Smooth muscle cell (in vitro differentiated cells): ENCODE measurements around the gene MYBPC1. TPM values are rescaled to one million over a fixed set of nuclear protein-coding genes. Genes with fewer than 3 reads are reported as not detected.

ENCODE experiments used
- DNase-seq: peaks from one replicate; lab custom pipeline; 2025; ENCODE audit not compliant: unreplicated experiment; lab: John Stamatoyannopoulos, UW
- H2AFZ ChIP-seq: fragments of 200-600 bp; sonication (generic); 2 replicates; pipeline ENCODE4 v1.6.0; 2016; ENCODE audit warnings: antibody characterized with exemption, low read depth, mild to moderate bottlenecking
- H3F3A ChIP-seq: fragments of 200-600 bp; sonication (generic); 2 replicates; pipeline ENCODE4 v1.6.0; 2017; ENCODE audit warnings: antibody characterized with exemption, low read depth
- H3K27ac ChIP-seq: fragments of 200-600 bp; sonication (generic); 2 replicates; pipeline ENCODE4 v1.5.1; 2016; ENCODE audit warnings: low read depth, mild to moderate bottlenecking
- H3K27me3 ChIP-seq: fragments of 200-600 bp; sonication (generic); 2 replicates; pipeline ENCODE4 v1.6.1; 2016; ENCODE audit warnings: low read depth, mild to moderate bottlenecking
- H3K36me3 ChIP-seq: fragments of 200-600 bp; sonication (generic); 2 replicates; pipeline ENCODE4 v1.5.1; 2016; ENCODE audit warnings: low read depth
- H3K4me1 ChIP-seq: fragments of 200-600 bp; sonication (generic); 2 replicates; pipeline ENCODE4 v1.5.1; 2016; ENCODE audit warnings: low read depth
- H3K4me2 ChIP-seq: fragments of 200-600 bp; sonication (generic); 2 replicates; pipeline ENCODE4 v1.6.0; 2016; ENCODE audit warnings: mild to moderate bottlenecking
- H3K4me3 ChIP-seq: fragments of 200-600 bp; sonication (generic); 2 replicates; pipeline ENCODE4 v1.5.1; 2016; ENCODE audit warnings: mild to moderate bottlenecking
- H3K79me2 ChIP-seq: fragments of 200-600 bp; sonication (generic); 2 replicates; pipeline ENCODE4 v1.6.0; 2016; ENCODE audit warnings: low read depth, mild to moderate bottlenecking
- H3K9ac ChIP-seq: fragments of 200-600 bp; sonication (generic); 2 replicates; pipeline ENCODE4 v1.6.0; 2016; ENCODE audit warnings: low read depth
- H3K9me3 ChIP-seq: fragments of 200-600 bp; sonication (generic); replicated peaks from 2 replicates; pipeline ENCODE4 v1.5.1; 2016; ENCODE audit warnings: low read depth
- H4K20me1 ChIP-seq: fragments of 200-600 bp; sonication (generic); 2 replicates; pipeline ENCODE4 v1.6.0; 2016; ENCODE audit warnings: low read depth
- CTCF ChIP-seq: fragments of 200-600 bp; sonication (generic); IDR thresholded peaks from 2 replicates; pipeline ENCODE4 v1.5.1; 2017; ENCODE audit warnings: borderline replicate concordance, mild to moderate bottlenecking, antibody characterized with exemption; ENCODE audit not compliant: insufficient read depth, poor library complexity, severe bottlenecking
- WGBS: methylation state at CpG from one replicate; pipeline ENCODE4 v1.1.7; 2016; ENCODE audit warnings: low lambda C conversion rate; 5-methylcytosine and 5-hydroxymethylcytosine counted together
- polyA plus RNA-seq: library from polyadenylated mRNA; unstranded; fragments of >200 nt; fragmentation: Nextera tagmentation; extraction: Ambion mirVana; gene quantifications from 2 replicates; pipeline ENCODE4 v1.2.1, GENCODE V29; 2016
- total RNA-seq: library from RNA; depleted of rRNA; stranded (reverse); fragments of >200 nt; gene quantifications from 2 replicates; pipeline ENCODE4 v1.2.3, GENCODE V29; 2014

Gene MYBPC1
- total and polyA plus RNA-seq, 2 experiments from 2014 or later, result not detected

DNA sequence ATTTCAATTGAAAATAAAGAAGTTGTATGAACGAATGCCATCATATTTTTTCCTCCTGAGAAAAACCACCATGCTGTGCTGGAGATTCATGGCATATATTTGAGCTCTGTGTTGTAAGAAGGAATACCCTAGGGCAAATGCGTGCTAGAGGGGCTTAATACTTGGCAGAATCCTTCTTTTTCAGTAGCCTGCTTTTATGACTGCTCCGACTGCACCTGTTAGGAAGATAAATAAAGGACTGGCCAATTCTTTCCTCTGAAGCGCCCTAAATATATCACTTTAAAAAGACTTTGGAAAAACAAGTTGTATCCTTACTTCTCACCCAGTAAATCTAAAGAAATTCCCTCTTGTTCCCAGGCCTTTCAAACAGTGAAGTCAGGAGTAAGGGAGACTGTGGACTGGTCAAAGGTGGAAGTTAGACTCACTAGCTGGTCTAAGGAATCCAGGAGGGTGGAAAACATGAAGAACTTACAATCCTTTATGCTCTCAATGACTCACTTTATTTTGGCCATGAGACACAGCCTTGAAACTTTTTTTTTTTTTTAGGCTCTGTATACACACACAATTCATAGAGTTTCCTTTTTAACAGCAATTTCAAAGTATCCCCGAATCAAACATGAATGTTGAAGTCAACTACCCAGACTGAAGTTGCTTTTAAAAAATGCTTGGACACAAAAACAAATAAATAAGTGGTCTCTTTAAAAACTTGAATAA lies 5.2 kb downstream of the MYBPC1 start:
- Histone ChIP-seq H3K4me3 (peak overlapping the region; percentile 10), H4K20me1 (no peaks in the 10 kb centered on the region), H3K27me3 (no peaks in the 10 kb centered on the region), H2AFZ (no peak overlapping the region), H3K4me1 (no peaks in the 10 kb centered on the region), H3K36me3 (no peaks in the 10 kb centered on the region), H3F3A (no peaks in the 10 kb centered on the region), H3K79me2 (no peaks in the 10 kb centered on the region), H3K9me3 (no peaks in the 10 kb centered on the region), H3K4me2 (no peak overlapping the region), H3K9ac (no peak overlapping the region), H3K27ac (no peak overlapping the region)
- no peak for DNase-seq
- TF ChIP-seq CTCF, result no peak
- 74% methylated on average over 5 of the region's 5 CpGs for WGBS

DNA sequence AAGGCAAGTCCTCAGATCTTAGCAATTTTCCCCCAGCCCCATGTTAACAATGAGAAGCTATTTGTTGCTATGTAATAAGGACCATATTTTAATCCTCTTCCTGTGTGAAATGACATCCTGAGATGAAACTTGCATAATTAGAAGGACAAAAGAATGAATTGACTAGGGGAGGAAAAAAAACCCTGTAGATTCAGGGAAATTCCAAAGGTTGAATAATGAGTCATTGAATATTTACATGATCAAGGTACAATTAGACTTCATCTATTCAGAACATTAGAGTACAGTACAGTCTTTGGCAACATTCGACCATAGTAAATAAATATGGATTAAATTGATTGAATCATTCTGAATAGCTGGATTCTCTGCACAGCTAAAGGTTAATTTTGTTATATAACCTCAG lies 9.4 kb downstream of the MYBPC1 start:
- Histone ChIP-seq H3K9me3 (no peaks in the 10 kb centered on the region), H4K20me1 (no peaks in the 10 kb centered on the region), H3K4me2 (no peak overlapping the region), H2AFZ (no peak overlapping the region), H3K36me3 (no peaks in the 10 kb centered on the region), H3K79me2 (no peaks in the 10 kb centered on the region), H3K27me3 (no peaks in the 10 kb centered on the region), H3K4me1 (no peaks in the 10 kb centered on the region), H3K27ac (no peak overlapping the region), H3K4me3 (no peak overlapping the region), H3K9ac (no peak overlapping the region), H3F3A (no peaks in the 10 kb centered on the region)
- no peak for TF ChIP-seq CTCF
- DNase-seq, result no peak
- 62% methylated on average over 1 of the region's 1 CpG for WGBS

- Histone ChIP-seq H3F3A (no peaks in the 10 kb centered on the region), H3K9me3 (no peaks in the 10 kb centered on the region), H3K4me1 (no peaks in the 10 kb centered on the region), H3K27ac (no peak overlapping the region), H3K36me3 (no peaks in the 10 kb centered on the region), H3K9ac (no peak overlapping the region), H4K20me1 (no peaks in the 10 kb centered on the region), H3K79me2 (no peaks in the 10 kb centered on the region), H3K4me3 (no peak overlapping the region), H3K27me3 (no peaks in the 10 kb centered on the region), H3K4me2 (no peak overlapping the region), H2AFZ (no peak overlapping the region)
- DNase-seq, result no peak
- 91% methylated on average over 2 of the region's 2 CpGs for WGBS
- TF ChIP-seq CTCF, result no peak
Measured at GRCh38 chr12:101607894-101608293, 13.1 kb downstream of the MYBPC1 start.
